Stimulated activated CD4-positive, alpha-beta T cell treated with anti-CD3 and anti-CD28 coated beads, Interleukin-2, amount 100 ng/mL, for 4 hours (primary cell): Measurements from ENCODE around the gene PES1.
"Not testable (repeated sequence)": the region's sequence is repeated elsewhere in the genome, so short reads cannot be mapped to it uniquely, and the experiment has no call there.

Experiments used
- DNase-seq: peaks from one replicate; pipeline ENCODE4 v3.0.0-alpha.2; 2020; ENCODE audit warnings: low read depth

The PES1 gene

GRCh38 chr22:30607939-30608338 is 16.2 kb upstream of the PES1 start:
- no peak for DNase-seq

DNA sequence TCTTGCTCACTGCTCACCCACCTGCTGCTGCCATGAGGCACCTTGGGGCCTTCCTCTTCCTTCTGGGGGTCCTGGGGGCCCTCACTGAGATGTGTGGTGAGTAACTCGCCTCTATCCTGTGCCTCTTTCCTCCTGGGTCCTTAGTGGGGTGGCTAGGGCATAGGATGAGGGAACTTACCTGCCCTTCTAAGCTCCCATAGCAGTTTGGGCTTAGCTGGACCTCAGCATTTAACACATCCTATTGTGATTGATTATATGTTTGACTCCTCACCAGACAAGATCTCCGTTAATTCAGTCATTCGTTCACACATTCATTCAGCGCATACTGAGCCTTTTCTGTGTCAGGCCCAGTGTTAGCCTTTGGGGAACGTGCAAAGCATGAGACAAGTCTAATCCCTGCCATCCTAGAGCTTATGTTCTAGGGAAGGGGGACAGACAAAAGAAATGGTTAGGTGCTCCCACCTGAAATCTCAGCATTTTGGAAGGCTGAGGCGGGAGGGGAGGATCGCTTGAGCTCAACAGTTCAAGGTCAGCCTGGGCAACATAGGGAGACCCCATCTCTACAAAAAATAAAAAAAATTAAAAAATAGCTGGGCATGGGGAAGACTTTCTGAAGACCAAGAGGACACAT is 15.7 kb upstream of the PES1 start:
- DNase-seq = no peak

GRCh38 chr22:30606455-30607299 is 15.0 kb upstream of the PES1 start, which contains the start of gene TCN2:
TCN2 (plus strand) TSS chr22:30607174; CDS start chr22:30607332, 158 bp downstream.
- no peak for DNase-seq

DNA sequence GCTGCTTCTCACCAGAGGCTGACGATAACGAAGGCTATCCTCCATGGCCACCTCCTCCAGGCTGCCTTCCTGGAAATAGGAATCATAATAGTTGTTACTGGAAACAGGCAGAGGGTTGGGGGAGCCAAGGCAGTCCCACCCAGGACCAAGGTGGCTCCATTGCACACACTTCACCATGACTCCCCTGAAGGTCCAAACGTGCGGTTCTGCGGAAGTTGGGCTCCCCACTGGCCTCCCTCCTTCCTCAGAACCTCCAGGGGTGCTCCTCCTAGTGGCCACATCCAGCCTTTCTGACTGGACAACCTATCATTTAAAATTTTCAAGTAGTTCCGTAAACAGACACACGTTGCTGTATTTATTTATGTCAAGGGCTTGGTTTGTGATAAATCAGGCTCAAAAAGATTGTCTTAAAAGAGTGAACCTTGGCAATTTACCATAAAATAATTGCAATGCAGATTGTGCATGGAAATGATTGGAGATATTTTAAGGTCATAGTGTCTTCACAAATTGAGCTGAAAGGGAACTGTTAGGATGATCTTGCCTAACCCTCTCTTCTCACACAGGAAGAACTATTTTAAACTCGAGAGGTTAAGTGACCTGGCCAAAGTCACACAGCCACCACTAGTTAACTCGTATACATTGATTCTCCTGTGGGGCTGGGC is 13.9 kb upstream of the PES1 start:
- DNase-seq = no peak

DNA sequence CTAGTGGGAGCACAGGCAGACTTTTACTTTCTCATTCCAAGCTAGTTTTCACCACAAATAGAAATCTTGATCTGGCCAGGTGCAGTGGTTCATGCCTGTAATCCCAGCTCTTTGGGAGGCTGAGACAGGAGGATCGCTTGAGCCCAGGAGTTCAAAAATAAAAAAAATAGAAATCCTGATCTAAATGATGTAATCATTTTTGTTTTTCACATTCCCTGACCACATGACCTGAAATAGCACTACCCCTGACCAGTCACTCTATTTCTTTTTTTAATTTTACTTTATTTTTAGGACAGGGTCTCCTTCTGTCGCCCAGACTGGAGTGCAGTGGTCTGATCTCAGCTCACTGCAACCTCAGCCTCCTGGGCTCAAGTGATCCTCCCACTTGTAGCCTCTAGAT is 13.0 kb upstream of the PES1 start:
- DNase-seq = no peak

DNA sequence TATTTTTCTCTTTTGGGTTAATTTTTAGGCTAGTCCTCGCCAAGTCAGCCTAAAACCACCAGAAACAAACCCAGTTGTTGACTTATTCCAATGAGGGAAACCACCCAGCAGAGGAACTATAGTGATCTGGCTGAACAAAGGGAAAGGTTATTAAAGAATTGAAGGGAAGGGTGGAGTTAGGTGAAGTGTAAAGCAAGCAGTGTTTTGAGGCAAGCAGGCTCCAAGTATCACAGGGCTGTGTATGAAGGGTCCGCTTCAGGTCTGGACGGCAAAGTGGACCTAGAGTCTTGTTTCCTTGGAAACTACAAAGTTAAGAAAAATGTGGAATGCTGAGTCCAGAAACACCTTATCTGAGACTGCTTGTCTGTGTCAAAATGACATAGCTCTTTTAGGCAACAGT is 12.1 kb upstream of the PES1 start:
- DNase-seq = no peak

- DNase-seq = no peak
Measured at GRCh38 chr22:30602049-30602448, 10.3 kb upstream of the PES1 start.

- DNase-seq = no peak
Measured at GRCh38 chr22:30601464-30601863, 9.8 kb upstream of the PES1 start.

- no peak for DNase-seq
Measured at GRCh38 chr22:30600921-30601320, 9.2 kb upstream of the PES1 start.

GRCh38 chr22:30598986-30599385 is 7.3 kb upstream of the PES1 start:
- DNase-seq = no peak

GRCh38 chr22:30596886-30597285 is 5.2 kb upstream of the PES1 start:
- DNase-seq = no peak

- no peak for DNase-seq
Measured at GRCh38 chr22:30596199-30596598, 4.5 kb upstream of the PES1 start.

GRCh38 chr22:30592360-30592713 is 627 bp upstream of the PES1 start:
- not testable (repeated sequence) for DNase-seq

- DNase-seq = no peak
Measured at GRCh38 chr22:30591191-30591587, 521 bp downstream of the PES1 start.

GRCh38 chr22:30586414-30586813 is 5.3 kb downstream of the PES1 start:
- DNase-seq = no peak

GRCh38 chr22:30584441-30584840 is 7.3 kb downstream of the PES1 start:
- DNase-seq = no peak

DNA sequence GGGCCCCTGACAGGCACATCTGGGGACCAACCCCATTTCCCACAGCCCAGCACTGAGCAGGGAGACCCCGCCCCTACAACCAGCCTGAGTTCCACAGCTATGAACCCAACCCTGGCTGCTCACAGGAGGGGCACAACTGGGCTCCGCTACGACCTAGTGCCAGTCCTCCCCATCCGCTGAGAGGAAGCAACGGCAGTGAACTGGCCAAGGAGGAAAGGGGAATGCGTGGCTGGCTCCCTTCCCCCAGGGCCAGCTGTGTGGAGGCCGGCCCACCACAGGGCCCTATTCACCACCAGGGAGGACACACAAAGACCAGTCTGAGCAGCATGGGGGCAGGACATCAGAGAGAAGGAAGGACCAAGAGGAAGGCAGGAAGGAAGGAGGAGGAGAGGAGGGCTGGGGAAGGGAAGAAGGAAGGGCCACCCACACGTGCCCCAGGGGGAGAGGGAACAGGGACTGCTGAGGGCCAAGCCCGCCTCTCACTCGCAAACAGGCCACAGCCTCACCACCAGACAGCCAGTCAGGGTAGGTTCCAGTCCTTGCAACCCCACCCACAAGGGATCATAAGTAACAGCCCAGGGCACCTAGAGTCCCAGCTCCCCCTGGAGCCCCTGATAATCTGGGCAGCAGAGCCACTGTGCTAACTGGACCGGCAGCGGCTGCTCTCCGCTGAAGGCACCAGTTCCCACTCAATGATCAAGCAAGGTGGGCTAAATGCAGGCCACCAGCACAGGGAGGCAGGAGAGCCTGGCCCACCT is 8.7 kb downstream of the PES1 start:
- no peak for DNase-seq

GRCh38 chr22:30582051-30582450 is 9.7 kb downstream of the PES1 start:
- DNase-seq = no peak

DNA sequence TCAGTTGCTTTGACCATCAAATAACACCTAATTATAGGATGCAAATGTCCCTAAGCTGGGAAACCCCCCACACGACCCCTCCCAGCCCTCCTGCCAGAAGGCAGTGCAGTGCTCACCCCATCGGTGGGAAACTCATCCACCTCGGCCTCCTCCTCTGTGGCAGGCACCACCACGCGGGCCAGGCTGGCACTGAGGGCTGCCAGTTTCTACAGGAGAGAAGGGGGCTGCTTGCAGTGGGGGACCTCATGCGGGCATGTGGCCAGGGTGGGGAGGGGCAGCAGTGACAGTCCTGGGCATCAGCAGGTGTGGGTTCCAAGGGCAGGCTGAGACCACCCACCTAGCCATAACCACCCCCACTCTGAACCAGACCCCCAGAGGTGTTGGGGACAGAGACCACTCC is 10.8 kb downstream of the PES1 start:
- DNase-seq = no peak

- no peak for DNase-seq
Measured at GRCh38 chr22:30578481-30578880, 13.2 kb downstream of the PES1 start.

GRCh38 chr22:30575859-30576258 is 15.9 kb downstream of the PES1 start:
- no peak for DNase-seq

DNA sequence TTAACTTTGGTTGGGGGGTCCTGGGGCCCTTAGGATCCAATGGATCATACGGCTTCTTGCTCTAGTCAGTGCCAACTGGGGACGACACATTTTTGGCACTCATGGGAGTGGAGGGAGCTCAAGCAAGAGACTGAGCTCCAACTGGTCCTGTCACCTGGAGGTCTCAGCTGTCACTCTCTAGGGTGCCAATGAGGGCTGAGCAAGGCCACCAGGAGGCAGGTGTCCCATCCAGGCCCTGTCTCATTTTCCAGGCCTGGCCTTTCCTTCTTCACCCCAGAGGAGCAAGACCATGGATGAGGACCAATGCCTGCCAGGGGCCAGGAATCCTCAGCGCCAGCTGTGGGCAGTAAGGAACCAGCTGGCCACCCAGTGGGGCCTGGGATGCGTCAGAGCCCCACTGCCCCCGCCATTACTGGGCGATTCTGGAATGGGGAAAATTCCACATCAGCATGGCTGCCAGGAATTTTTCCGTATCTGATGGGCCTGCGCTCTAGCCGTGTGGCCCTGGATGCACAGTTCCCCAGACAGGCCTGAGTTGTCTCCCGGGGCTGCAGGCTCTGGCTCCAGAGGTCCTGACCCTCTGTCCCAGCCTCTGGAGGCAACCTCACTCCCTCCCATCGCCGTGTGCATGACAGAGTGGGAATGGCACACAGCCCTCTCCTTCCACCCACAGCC is 16.6 kb downstream of the PES1 start:
- no peak for DNase-seq
